Measurements from ENCODE around the gene FBXL19.
"Not testable (repeated sequence)": the region's sequence is repeated elsewhere in the genome, so short reads cannot be mapped to it uniquely, and the experiment has no call there.

Gene FBXL19

DNA sequence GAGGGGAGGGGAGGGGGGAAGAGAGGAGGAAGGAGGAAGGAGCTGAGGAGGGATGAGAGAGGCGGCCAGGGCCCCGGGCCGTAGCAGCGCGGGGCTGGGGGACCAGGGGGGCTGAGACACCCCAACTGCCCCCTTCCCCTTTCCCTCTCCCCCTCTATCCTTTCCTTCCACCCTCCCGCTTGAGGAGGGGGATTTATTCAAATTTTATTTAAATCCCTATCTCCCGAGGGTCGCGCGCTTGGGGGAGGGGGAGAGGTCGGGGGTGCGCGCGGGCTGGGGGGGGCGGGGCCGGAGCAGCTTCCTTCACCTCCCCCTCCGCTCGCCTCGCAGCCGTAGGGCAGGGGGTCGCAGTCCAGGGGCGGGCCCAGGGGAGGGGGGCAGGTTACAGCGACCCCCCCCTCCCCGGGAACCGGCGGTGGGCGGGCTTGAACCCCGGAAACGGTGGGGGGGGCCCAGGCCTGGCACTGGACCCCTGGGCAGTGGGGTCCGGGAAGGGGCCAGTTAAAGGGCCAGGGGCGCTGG is at the start of gene FBXL19:
Gene FBXL19 (plus strand): TSS at position 19 of the 522 bp plus-strand sequence. CDS start 2,183 bp downstream, outside the sequence.
- no peak for DNase-seq

DNA sequence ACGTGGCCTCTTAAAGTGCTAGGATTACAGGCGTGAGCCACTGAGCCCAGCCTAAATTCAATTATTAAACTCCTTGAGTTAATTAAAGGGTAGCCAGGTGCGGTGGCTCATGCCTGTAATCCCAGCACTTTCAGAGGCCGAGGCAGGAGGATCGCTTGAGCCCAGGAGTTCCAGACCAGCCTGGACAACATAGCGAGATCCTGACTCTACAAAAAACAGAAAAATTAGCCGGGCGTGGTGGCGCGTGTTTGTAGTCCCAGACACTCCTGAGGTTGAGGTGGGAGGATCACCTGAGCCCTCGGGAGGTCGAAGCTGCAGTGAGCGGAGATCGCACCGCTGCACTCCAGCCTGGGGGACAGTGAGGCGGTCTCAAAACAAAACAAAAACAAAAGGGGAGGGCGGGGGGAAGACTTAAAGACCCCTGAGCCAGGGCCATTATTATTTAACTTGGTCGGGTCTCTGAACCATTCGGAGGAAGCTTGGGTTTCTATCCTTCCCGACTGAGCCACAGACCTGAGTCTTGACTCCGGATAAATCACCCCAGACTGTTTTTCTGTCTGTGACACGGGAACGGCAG is 49.0 kb upstream of the FBXL19 start:
- DNase-seq = no peak

- peak; percentile 93 for DNase-seq
Observed at GRCh38 chr16:30874821-30875717, 48.3 kb upstream of the FBXL19 start.

DNA sequence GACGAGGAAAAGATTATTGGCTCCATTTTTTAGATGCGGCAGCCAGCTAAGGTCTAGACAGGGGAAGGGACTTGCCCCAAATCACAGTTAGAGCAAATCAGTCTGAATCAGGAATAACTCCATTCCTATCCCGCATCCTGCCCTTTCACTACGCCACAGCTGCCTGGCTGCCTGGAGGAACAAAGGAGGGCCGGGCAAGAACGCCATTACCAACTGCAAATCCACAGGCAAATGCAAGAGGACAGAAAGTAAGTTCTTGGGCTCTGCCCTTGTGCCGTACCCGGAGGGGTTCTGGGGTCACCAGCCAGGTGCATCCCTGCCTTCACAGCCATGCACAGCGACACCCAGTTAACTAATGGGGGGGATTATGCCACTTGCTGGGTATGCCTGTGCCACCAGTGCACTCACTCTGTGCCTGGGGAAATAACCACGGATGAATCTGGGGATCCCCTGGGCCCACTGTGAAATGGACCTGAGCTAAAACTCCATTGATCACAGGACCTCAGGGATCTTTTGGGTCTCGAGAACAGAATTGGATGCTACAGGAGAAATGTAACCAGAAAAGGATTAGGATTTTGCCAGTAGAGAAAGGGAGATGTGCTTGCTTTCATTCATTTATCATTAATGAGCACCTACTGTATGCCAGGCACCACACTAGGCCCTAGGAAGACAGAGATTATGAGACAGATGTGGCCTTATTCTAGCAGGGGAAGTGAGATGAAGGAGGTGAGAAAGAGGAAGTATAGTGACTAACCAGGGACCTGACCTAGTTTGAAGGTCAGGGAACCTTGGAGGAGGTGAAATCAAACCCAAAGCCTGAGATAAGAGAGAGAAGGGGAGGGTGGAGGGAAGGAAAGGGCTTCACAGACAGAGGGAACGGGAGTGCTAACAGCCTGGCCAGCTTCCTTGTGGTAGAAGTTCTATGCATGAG is 47.2 kb upstream of the FBXL19 start:
- DNase-seq = peak; percentile 46

DNA sequence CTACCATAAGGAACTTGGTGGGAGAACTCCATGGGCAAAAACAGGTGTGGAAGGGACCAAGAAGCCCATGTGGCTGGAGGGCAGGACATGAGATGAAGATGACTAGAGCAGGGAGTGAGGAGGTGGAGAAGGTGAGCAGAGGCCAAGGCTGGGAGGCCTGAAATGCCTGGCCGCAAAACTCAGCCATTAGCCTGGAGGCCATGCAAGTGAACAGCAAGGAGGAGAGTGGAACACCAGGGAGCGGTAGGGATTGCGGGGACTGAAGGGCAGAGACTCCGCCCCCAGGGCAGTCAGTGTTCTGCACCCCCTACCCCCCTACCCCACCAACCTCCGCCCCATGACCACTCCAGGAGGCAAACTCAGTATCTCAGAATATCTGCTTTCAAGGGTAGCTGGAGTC is 46.5 kb upstream of the FBXL19 start:
- DNase-seq = no peak

DNA sequence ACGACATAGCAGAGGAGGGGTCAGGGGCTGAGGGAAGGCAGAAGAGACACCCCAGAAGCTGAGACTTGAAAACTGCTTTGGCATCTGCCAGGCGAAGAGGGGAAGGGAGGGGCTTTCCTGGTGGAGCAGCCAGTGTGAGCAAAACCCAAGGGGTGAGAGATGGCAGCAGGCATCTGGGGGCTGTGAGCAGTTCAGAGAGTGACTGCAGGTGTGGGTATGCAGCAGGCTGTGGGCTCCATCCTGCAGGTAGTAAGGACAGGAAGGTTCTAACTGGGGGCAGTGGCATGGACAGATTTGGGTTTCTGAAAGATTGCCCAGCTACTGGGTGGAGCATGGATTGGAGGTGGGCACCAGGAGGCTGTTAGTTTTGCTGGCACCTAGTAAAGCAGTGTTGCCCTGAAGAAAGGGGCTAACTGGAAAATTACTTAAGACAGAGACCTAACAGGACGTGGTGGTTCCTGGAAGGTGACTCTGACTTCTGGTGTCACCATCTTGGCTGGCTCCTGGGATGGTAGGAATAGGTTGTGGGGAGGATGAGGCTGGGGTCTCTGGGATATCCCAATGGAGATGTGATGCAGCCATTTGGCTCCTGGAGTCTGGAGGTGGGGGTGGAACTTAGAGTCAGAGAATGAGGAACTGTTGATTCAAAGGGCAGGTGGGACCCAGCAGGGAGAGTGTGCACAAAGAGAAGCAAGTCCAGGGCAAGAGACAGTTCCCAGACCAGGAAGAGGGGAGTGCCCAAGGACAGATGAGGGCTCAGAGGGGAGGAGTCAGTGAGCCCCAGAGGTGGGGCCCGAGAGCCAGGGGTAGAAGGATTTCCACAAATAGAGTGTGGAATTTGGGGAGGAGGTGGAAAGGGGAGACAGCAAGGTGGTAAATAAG is 40.7 kb upstream of the FBXL19 start:
- no peak for DNase-seq

GRCh38 chr16:30884760-30885159 is 38.6 kb upstream of the FBXL19 start:
- DNase-seq = no peak

DNA sequence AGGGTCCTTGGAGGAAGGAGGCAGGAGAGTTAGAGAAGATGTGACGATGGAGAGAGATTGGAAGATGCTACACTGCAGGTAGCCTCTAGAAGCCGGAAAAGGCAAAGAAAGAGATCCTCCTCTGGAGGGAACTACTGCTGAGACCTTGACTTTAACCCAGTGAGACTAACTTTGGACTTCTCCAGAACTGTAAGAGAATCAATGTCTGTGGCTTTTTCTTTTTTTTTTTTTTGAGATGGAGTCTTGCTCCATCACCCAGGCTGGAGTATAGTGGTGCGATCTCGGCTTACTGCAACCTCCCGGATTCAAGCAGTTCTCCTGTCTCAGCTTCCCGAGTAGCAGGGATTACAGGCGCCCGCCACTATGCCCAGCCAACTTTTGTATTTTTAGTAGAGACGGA is 38.2 kb upstream of the FBXL19 start:
- no peak for DNase-seq

GRCh38 chr16:30886145-30886544 is 37.2 kb upstream of the FBXL19 start:
- no peak for DNase-seq

DNA sequence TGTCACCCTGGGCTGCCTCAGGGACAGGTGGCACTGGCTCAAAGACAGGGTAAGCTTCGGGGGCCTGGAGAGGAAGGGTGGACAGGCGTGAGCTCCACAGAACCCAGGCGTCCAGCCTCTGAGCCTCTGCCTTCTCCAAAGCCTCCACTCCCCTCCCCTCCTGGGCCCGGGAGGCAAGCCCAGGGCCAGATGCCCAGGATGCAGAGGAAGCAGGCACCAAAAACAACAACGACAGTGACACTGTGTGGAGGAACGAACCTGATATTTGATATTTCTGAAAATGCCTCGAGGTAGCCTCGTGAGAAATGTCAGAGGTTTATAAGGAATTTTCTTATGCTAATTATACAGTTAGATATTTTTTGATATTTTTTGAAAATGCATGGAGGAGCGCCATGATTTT is 35.4 kb upstream of the FBXL19 start:
- no peak for DNase-seq

- no peak for DNase-seq
Observed at GRCh38 chr16:30888856-30889499, 34.4 kb upstream of the FBXL19 start.

GRCh38 chr16:30889721-30890120 is 33.7 kb upstream of the FBXL19 start:
- DNase-seq = no peak

GRCh38 chr16:30891043-30891823 is 32.1 kb upstream of the FBXL19 start:
- DNase-seq = not testable (repeated sequence)

- DNase-seq = peak; percentile 29
Observed at GRCh38 chr16:30892670-30893416, 30.5 kb upstream of the FBXL19 start.

GRCh38 chr16:30893417-30893743 is 30.0 kb upstream of the FBXL19 start:
- DNase-seq = peak; percentile 50

DNA sequence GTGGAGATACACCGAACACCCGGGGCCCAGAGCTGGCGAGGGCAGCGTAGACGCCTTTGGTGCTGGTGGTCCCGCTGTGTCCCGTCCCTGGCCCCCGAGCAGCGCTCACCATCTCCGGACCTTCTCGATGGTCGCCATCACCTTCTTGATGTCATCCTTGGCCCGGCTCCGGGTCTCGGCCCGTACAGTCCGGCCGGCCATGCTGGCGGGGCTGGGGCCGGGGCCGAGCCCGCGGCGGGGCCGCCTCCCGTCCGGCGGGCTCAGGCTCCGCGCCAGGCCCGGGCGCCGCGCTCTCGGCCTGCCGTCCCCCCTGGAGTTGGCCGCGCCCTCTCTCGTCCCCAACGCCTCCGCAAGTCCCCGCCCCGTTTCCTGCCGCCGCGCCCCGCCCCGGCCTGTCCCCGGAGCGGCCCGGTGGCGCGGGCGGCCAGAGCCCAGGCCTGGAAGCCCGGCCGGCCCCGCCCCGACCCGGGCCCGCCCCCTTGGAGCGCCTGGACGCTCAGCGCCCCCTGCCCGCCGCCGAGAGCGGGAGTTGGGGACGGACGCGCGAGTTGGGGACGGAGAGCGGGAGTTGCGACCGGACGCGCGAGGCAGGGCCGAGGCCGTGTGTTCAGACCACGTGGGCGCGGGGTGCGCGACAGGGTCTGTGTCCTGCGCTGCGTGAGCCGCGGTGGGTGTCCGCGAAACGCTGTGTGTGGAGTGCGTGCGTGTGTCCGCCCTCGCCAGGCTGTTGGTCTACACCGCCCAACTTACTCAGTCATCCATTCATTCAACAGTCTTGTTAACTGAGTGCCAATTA is 29.4 kb upstream of the FBXL19 start, which contains the start of gene BCL7C:
Gene BCL7C (minus strand): TSS at position 334 of the 796 bp plus-strand sequence. CDS start 133 bp downstream, at position 201.
- DNase-seq = peak; percentile 92

GRCh38 chr16:30894540-30895368 is 28.6 kb upstream of the FBXL19 start:
- no peak for DNase-seq
